ENCODE results near the gene CSAG2. TPM values are rescaled to one million over a fixed set of nuclear protein-coding genes. Genes with fewer than 3 reads are reported as not detected.

The CSAG2 gene
- total and polyA plus RNA-seq, 4 donors: not detected

DNA sequence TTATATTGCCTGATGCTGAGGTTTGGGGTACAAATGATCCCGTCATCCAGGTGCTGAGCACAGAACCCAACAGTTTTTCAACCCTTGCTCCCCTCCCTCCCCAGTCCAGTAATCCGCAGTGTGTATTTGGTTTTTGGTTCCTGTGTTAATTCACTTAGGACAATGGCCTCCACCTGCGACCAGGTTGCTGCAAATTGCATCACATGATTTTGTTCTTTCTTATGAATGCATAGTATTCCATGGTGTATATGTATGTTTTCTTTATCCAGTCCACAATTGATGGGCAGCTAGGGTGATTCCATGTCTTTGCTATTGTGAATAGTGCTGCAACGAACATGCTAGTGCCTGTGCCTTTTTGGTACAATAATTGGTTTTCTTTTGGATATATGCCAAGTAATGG lies 46.0 kb downstream of the CSAG2 start:
- Histone ChIP-seq H3K27me3 (ENCODE audit: control insufficient read depth, insufficient read depth, low read length) (no peaks in the 10 kb centered on the region), H3K4me3 (ENCODE audit: low read depth, low read length) (no peak overlapping the region), H3K9me3 (ENCODE audit: control insufficient read depth, insufficient read depth, low read length) (no peaks in the 10 kb centered on the region), H3K4me1 (ENCODE audit: control insufficient read depth, insufficient read depth, low read length) (no peaks in the 10 kb centered on the region), H3K36me3 (ENCODE audit: control insufficient read depth, insufficient read depth, low read length) (no peaks in the 10 kb centered on the region), H3K27ac (ENCODE audit: low read depth, low read length) (no peak overlapping the region)
- no peak for DNase-seq (ENCODE audit: low read depth in 4 of 6, low spot score in 6 of 6)
- no CpG with 5 or more reads among the region's 4 CpGs for WGBS (ENCODE audit: insufficient coverage)

DNA sequence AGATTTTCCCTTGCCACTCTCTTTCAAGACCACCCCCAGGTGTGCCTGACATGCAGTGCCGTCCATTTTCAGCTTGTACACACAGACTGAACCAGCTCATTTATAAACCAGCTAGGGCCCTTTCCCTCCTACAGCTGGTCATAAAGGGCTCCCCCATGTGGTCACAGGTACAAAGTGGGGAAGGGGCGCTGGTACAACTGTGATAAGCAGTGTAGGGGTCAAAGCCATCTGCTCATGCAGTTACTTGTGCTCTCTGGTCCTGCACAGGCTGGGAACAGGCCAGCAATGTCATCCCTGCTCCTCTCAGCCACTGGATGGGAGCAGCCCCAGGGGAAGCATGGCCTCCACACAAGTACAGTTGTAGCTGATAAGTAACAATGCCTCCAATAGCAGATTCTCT lies 50.8 kb downstream of the CSAG2 start:
- Histone ChIP-seq H3K36me3 (ENCODE audit: control insufficient read depth, insufficient read depth, low read length) (no peaks in the 10 kb centered on the region), H3K27me3 (ENCODE audit: control insufficient read depth, insufficient read depth, low read length) (no peaks in the 10 kb centered on the region), H3K4me1 (ENCODE audit: control insufficient read depth, insufficient read depth, low read length) (no peaks in the 10 kb centered on the region), H3K9me3 (ENCODE audit: control insufficient read depth, insufficient read depth, low read length) (no peaks in the 10 kb centered on the region), H3K27ac (ENCODE audit: low read depth, low read length) (no peak overlapping the region), H3K4me3 (ENCODE audit: low read depth, low read length) (no peak overlapping the region)
- 53% methylated on average over 2 of the region's 2 CpGs for WGBS (ENCODE audit: insufficient coverage)
- no peak for DNase-seq (ENCODE audit: low read depth in 4 of 6, low spot score in 6 of 6)

Other genes with a start within 250 kb of the CSAG2 start
- 10 to 100 TPM in 1 of 2 donors, 1 to 10 TPM in 1; 6.4 to 25.4 TPM for gene GABRQ, start 71.4 kb downstream of the CSAG2 start, total RNA-seq
- 10 to 100 TPM; 15.3 to 19.6 TPM for gene GABRQ, start 71.4 kb downstream of the CSAG2 start, polyA plus RNA-seq (ENCODE audit: insufficient read length in 2 of 2)
- gene MAGEA3, start 10.5 kb downstream of the CSAG2 start, total RNA-seq: not detected
- gene MAGEA3, start 10.5 kb downstream of the CSAG2 start, polyA plus RNA-seq (ENCODE audit: insufficient read length in 2 of 2): not detected
- gene MAGEA2B, start 5.4 kb upstream of the CSAG2 start, total RNA-seq: not detected
- gene MAGEA2B, start 5.4 kb upstream of the CSAG2 start, polyA plus RNA-seq (ENCODE audit: insufficient read length in 2 of 2): not detected
- under 1 TPM in 1 of 2 donors, not detected in 1; 0.33 TPM for gene CSAG1, start 24.4 kb upstream of the CSAG2 start, total RNA-seq
- gene CSAG1, start 24.4 kb upstream of the CSAG2 start, polyA plus RNA-seq (ENCODE audit: insufficient read length in 2 of 2): not detected
- not detected for gene MAGEA12, start 24.5 kb upstream of the CSAG2 start, total RNA-seq
- under 1 TPM in 1 of 2 donors, not detected in 1; 0.12 TPM for gene MAGEA12, start 24.5 kb upstream of the CSAG2 start, polyA plus RNA-seq (ENCODE audit: insufficient read length in 2 of 2)
- not detected for gene MAGEA2, start 44.6 kb upstream of the CSAG2 start, total RNA-seq
- not detected for gene MAGEA2, start 44.6 kb upstream of the CSAG2 start, polyA plus RNA-seq (ENCODE audit: insufficient read length in 2 of 2)
- gene CSAG3, start 49.9 kb upstream of the CSAG2 start, total RNA-seq: not detected
- not detected for gene CSAG3, start 49.9 kb upstream of the CSAG2 start, polyA plus RNA-seq (ENCODE audit: insufficient read length in 2 of 2)
- gene MAGEA6, start 60.4 kb upstream of the CSAG2 start, total RNA-seq: not detected
- gene MAGEA6, start 60.4 kb upstream of the CSAG2 start, polyA plus RNA-seq (ENCODE audit: insufficient read length in 2 of 2): not detected
- gene CETN2, start 121.5 kb upstream of the CSAG2 start, total RNA-seq: 100 to 1,000 TPM in 1 of 2 donors, 10 to 100 TPM in 1; 34.1 to 129 TPM
- 10 to 100 TPM; 77.5 to 99.1 TPM for gene CETN2, start 121.5 kb upstream of the CSAG2 start, polyA plus RNA-seq (ENCODE audit: insufficient read length in 2 of 2)
- gene NSDHL, start 121.8 kb upstream of the CSAG2 start, total RNA-seq: 10 to 100 TPM; 18.0 to 19.1 TPM
- 10 to 100 TPM; 38.4 to 49.5 TPM for gene NSDHL, start 121.8 kb upstream of the CSAG2 start, polyA plus RNA-seq (ENCODE audit: insufficient read length in 2 of 2)
- 1 to 10 TPM; 3.7 to 8.9 TPM for gene ZNF185, start 188.8 kb upstream of the CSAG2 start, total RNA-seq
- 1 to 10 TPM; 6.4 to 8.5 TPM for gene ZNF185, start 188.8 kb upstream of the CSAG2 start, polyA plus RNA-seq (ENCODE audit: insufficient read length in 2 of 2)